Astrocyte of the spinal cord (primary cell): Measurements from ENCODE around the gene ACOT4.

Source experiments
- DNase-seq: peaks from one replicate; pipeline ENCODE4 v3.0.0; 2011; ENCODE audit warnings: low read depth, low spot score
- H3K4me3 ChIP-seq: 2 replicates; pipeline ENCODE4 v1.5.1; 2011; ENCODE audit warnings: low read depth, mild to moderate bottlenecking, low read length, moderate library complexity
- CTCF ChIP-seq: IDR thresholded peaks from 2 replicates; pipeline ENCODE4 v1.5.1; 2012; ENCODE audit warnings: low read depth, mild to moderate bottlenecking, low read length, inconsistent platforms
- in situ Hi-C: cut with HindIII; loops from 2 replicates; pipeline ENCODE4 v1.10.0; 2017; ENCODE audit warnings: low sequenced_read_pairs

The ACOT4 gene

GRCh38 chr14:73619524-73619923 is 27.9 kb downstream of the ACOT4 start:
- TF ChIP-seq CTCF = no peak
- in situ Hi-C loops = no loop called here
- DNase-seq = no peak
- no peak overlapping the region for H3K4me3 ChIP-seq

GRCh38 chr14:73620268-73620667 is 28.6 kb downstream of the ACOT4 start:
- in situ Hi-C loops = no loop called here
- H3K4me3 ChIP-seq = no peak overlapping the region
- DNase-seq = no peak
- TF ChIP-seq CTCF = no peak

DNA sequence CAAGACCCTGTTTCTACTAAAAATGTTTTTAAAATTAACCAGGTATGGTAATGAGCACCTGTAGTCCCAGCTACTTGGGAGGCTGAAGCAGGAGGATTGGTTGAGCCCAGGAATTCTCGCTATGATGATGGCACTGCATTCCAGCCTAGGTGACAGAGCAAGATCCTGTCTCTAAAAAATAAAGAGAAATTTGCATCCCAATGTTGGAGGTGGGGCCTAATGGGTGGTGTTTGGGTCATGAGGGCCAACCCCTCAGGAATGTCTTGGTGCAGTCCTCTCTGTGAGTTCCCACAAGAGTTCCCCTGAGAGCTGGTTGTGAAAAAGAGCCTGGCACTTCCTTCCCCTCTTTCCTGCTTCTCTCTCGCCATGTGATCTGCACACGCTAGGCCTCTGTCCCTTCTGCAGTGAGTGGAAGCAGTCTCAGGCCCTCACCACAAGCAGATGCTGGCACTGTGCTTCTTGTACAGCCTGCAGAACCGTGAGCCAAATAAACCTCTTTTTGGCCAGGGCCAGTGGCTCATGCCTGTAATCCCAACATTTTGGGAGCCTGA is 31.9 kb downstream of the ACOT4 start:
- no peak for DNase-seq
- no peak for TF ChIP-seq CTCF
- H3K4me3 ChIP-seq = no peak overlapping the region
- in situ Hi-C loops = no loop called here

DNA sequence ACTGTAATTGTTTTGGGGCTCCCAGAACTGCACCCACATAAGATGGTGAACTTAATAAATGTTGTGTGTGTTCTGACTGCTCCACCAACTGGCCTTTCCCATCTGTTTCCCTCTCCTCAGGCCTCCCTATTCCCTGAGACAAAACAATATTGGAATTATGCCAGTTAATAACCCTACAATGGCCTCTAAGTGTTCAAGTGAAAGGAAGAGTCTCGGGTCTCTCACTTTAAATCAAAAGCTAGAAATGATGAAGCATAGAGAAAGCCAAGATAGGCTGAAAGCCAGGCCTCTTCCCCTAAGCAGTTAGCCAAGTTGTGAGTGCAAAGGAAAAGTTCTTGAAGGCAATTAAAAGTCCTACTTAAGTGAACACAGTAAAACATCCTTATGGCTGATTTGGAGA is 34.0 kb downstream of the ACOT4 start:
- H3K4me3 ChIP-seq = no peak overlapping the region
- no peak for TF ChIP-seq CTCF
- in situ Hi-C loops = no loop called here
- DNase-seq = peak; percentile 19

GRCh38 chr14:73627151-73627558 is 35.5 kb downstream of the ACOT4 start:
- no peak for DNase-seq
- in situ Hi-C loops = no loop called here
- H3K4me3 ChIP-seq = no peak overlapping the region
- TF ChIP-seq CTCF = no peak

- TF ChIP-seq CTCF = no peak
- in situ Hi-C loops = no loop called here
- no peak for DNase-seq
- no peak overlapping the region for H3K4me3 ChIP-seq
Measured at GRCh38 chr14:73630009-73630780, 38.5 kb downstream of the ACOT4 start.
